ENCODE data around the gene GMCL2.
"Not testable (repeated sequence)": the region's sequence is repeated elsewhere in the genome, so short reads cannot be mapped to it uniquely, and the experiment has no call there.

Gene GMCL2

GRCh38 chr5:178207183-178207916 lies 20.2 kb upstream of the GMCL2 start:
- in situ Hi-C loops (cut with MboI; ENCODE audit: low sequenced_read_pairs), result no loop called here

GRCh38 chr5:178206166-178207101 lies 19.3 kb upstream of the GMCL2 start:
- in situ Hi-C loops (cut with MboI; ENCODE audit: low sequenced_read_pairs), result no loop called here

GRCh38 chr5:178205749-178206047 lies 18.5 kb upstream of the GMCL2 start:
- in situ Hi-C loops (cut with MboI; ENCODE audit: low sequenced_read_pairs), result no loop called here

- in situ Hi-C loops (cut with MboI; ENCODE audit: low sequenced_read_pairs), result no loop called here
Measured at GRCh38 chr5:178204935-178205748, 18.0 kb upstream of the GMCL2 start.

- in situ Hi-C loops (cut with MboI; ENCODE audit: low sequenced_read_pairs), result no loop called here
Measured at GRCh38 chr5:178204182-178204934, 17.2 kb upstream of the GMCL2 start, which contains the start of gene HNRNPAB. Gene HNRNPAB (plus strand): TSS chr5:178204533. CDS start chr5:178204838, 305 bp downstream.

- in situ Hi-C loops (cut with MboI; ENCODE audit: low sequenced_read_pairs), result no loop called here
Measured at GRCh38 chr5:178203670-178204181, 16.6 kb upstream of the GMCL2 start.

- in situ Hi-C loops (cut with MboI; ENCODE audit: low sequenced_read_pairs), result no loop called here
Measured at GRCh38 chr5:178202541-178202940, 15.4 kb upstream of the GMCL2 start.

- in situ Hi-C loops (cut with MboI; ENCODE audit: low sequenced_read_pairs), result no loop called here
Measured at GRCh38 chr5:178201927-178202235, 14.7 kb upstream of the GMCL2 start.

- in situ Hi-C loops (cut with MboI; ENCODE audit: low sequenced_read_pairs), result no loop called here
Measured at GRCh38 chr5:178201221-178201926, 14.2 kb upstream of the GMCL2 start.

GRCh38 chr5:178199581-178200434 lies 12.6 kb upstream of the GMCL2 start:
- in situ Hi-C loops (cut with MboI; ENCODE audit: low sequenced_read_pairs), result no loop called here

GRCh38 chr5:178198706-178199105 lies 11.5 kb upstream of the GMCL2 start:
- in situ Hi-C loops (cut with MboI; ENCODE audit: low sequenced_read_pairs), result no loop called here

- in situ Hi-C loops (cut with MboI; ENCODE audit: low sequenced_read_pairs), result not testable (repeated sequence)
Measured at GRCh38 chr5:178198151-178198550, 11.0 kb upstream of the GMCL2 start.

- in situ Hi-C loops (cut with MboI; ENCODE audit: low sequenced_read_pairs), result no loop called here
Measured at GRCh38 chr5:178196986-178197385, 9.8 kb upstream of the GMCL2 start.

- in situ Hi-C loops (cut with MboI; ENCODE audit: low sequenced_read_pairs), result no loop called here
Measured at GRCh38 chr5:178196281-178196812, 9.2 kb upstream of the GMCL2 start.

- in situ Hi-C loops (cut with MboI; ENCODE audit: low sequenced_read_pairs), result no loop called here
Measured at GRCh38 chr5:178194026-178194425, 6.9 kb upstream of the GMCL2 start.

GRCh38 chr5:178193251-178193809 lies 6.2 kb upstream of the GMCL2 start:
- in situ Hi-C loops (cut with MboI; ENCODE audit: low sequenced_read_pairs), result no loop called here

- in situ Hi-C loops (cut with MboI; ENCODE audit: low sequenced_read_pairs), result no loop called here
Measured at GRCh38 chr5:178192787-178193186, 5.6 kb upstream of the GMCL2 start.

- in situ Hi-C loops (cut with MboI; ENCODE audit: low sequenced_read_pairs), result no loop called here
Measured at GRCh38 chr5:178192244-178192643, 5.1 kb upstream of the GMCL2 start.
